CD4-positive, CD25-positive, alpha-beta regulatory T cell (primary cell): ENCODE data around the gene MCMBP. TPM values are rescaled to one million over a fixed set of nuclear protein-coding genes. Genes with fewer than 3 reads are reported as not detected.
A peak's percentile ranks its signal among the peaks of the same experiment; 100 is the strongest.
"Not testable (repeated sequence)": the region's sequence is repeated elsewhere in the genome, so short reads cannot be mapped to it uniquely, and the experiment has no call there.

Source experiments
- ATAC-seq, 2 donors: fragments of 150-1000 bp; cut with Tn5 transposase; one replicate each; pipeline ENCODE4 v1.10.0; 2021; ENCODE audit warnings: low read depth in 2 of 2, moderate number of reproducible peaks in 2 of 2, moderate library complexity in 1 of 2
- DNase-seq, 3 donors: peaks; one replicate each; pipeline versions ENCODE4 v3.0.0 to v3.0.0-alpha.2; 2012 to 2022; ENCODE audit warnings: mixed read lengths in 1 of 3
- H3K27ac ChIP-seq: one replicate; pipeline ENCODE4 v1.7.0; 2013; ENCODE audit warnings: mild to moderate bottlenecking, low read length; ENCODE audit not compliant: insufficient read depth, poor library complexity, severe bottlenecking
- H3K27me3 ChIP-seq: one replicate; pipeline ENCODE4 v1.7.0; 2013; ENCODE audit warnings: low read length; ENCODE audit not compliant: control insufficient read depth, insufficient read depth
- H3K36me3 ChIP-seq: one replicate; pipeline ENCODE4 v1.7.0; 2013; ENCODE audit warnings: mild to moderate bottlenecking, low read length, moderate library complexity; ENCODE audit not compliant: control insufficient read depth, insufficient read depth
- H3K4me1 ChIP-seq: 2 replicates; pipeline ENCODE4 v1.7.0; 2013; ENCODE audit warnings: mild to moderate bottlenecking, low read length; ENCODE audit not compliant: insufficient read depth, control insufficient read depth, poor library complexity, severe bottlenecking
- H3K4me3 ChIP-seq: one replicate; pipeline ENCODE4 v1.7.0; 2013; ENCODE audit warnings: low read depth, mild to moderate bottlenecking, low read length, moderate library complexity
- H3K9me3 ChIP-seq, 2 experiments: 1 replicate in 1 of 2; 2 replicates in 1 of 2; pipeline ENCODE4 v1.7.0; 2013; ENCODE audit warnings: low read length in 2 of 2, mild to moderate bottlenecking in 1 of 2, moderate library complexity in 1 of 2; ENCODE audit not compliant: control insufficient read depth in 2 of 2
- H3K27ac Mint-ChIP-seq, 3 donors: one replicate each; pipeline ENCODE4 v1.8.0; 2020 to 2022; ENCODE audit warnings: mild to moderate bottlenecking in 3 of 3, mixed read lengths in 3 of 3, moderate library complexity in 2 of 3
- H3K27me3 Mint-ChIP-seq: one replicate; pipeline ENCODE4 v1.8.0; 2022; ENCODE audit warnings: mild to moderate bottlenecking, mixed read lengths
- H3K36me3 Mint-ChIP-seq: one replicate; pipeline ENCODE4 v1.8.0; 2020; ENCODE audit warnings: mixed read lengths
- H3K4me1 Mint-ChIP-seq, 4 donors: one replicate each; pipeline ENCODE4 v1.8.0; 2020 to 2022; ENCODE audit warnings: mixed read lengths in 4 of 4, mild to moderate bottlenecking in 1 of 4
- H3K4me3 Mint-ChIP-seq, 4 donors: one replicate each; pipeline ENCODE4 v1.8.0; 2020 to 2022; ENCODE audit warnings: mild to moderate bottlenecking in 4 of 4, mixed read lengths in 4 of 4, moderate library complexity in 3 of 4
- H3K9me3 Mint-ChIP-seq, 7 donors: one replicate each; pipeline ENCODE4 v1.8.0; 2020 to 2022; ENCODE audit warnings: mixed read lengths in 7 of 7, mild to moderate bottlenecking in 3 of 7, moderate library complexity in 2 of 7
- polyA plus RNA-seq, 4 donors: library from polyadenylated mRNA; unstranded; fragments of 300-500 nt; fragmentation: Illumina TruSeq; gene quantifications; one replicate each; pipeline ENCODE4 v1.2.3, GENCODE V29; 2021
- total RNA-seq: library from RNA; stranded (reverse); gene quantifications from one replicate; pipeline ENCODE4 v1.2.3, GENCODE V29; 2022

Gene MCMBP
- total and polyA plus RNA-seq, 5 donors from 2014 or later = 36.1 to 69.6 (median 64.2) TPM

- H3K27me3 ChIP-seq, H3K9me3 ChIP-seq, H3K4me1 ChIP-seq, H3K27me3 Mint-ChIP-seq, ATAC-seq, DNase-seq, H3K4me3 ChIP-seq, H3K27ac ChIP-seq, H3K9me3 Mint-ChIP-seq, H3K27ac Mint-ChIP-seq, H3K4me3 Mint-ChIP-seq: not testable (repeated sequence)
- H3K36me3 ChIP-seq = peaks cover 25% of the 10 kb centered on the region
- Mint-ChIP-seq H3K4me1 (peaks cover 0 to 23% (median 5%) of the 10 kb centered on the region in 4 donors), H3K36me3 (peaks cover 29% of the 10 kb centered on the region)
Measured at GRCh38 chr10:119795101-119795500, 77.5 kb downstream of the MCMBP start.

GRCh38 chr10:119786117-119786769 is 86.4 kb downstream of the MCMBP start:
- Histone ChIP-seq H3K27ac (no peak overlapping the region), H3K4me1 (peaks cover 9% of the 10 kb centered on the region), H3K4me3 (no peak overlapping the region), H3K9me3 (no peaks in the 10 kb centered on the region), H3K36me3 (peaks cover 3% of the 10 kb centered on the region), H3K27me3 (no peaks in the 10 kb centered on the region)
- Mint-ChIP-seq H3K27me3 (no peaks in the 10 kb centered on the region), H3K27ac (no peak overlapping the region), H3K4me3 (no peak overlapping the region), H3K4me1 (peaks cover 28 to 51% (median 38%) of the 10 kb centered on the region in 4 donors), H3K9me3 (no peaks in the 10 kb centered on the region), H3K36me3 (peaks cover 18% of the 10 kb centered on the region)
- no peak for ATAC-seq
- no peak for DNase-seq

- Mint-ChIP-seq H3K36me3 (peaks cover 21% of the 10 kb centered on the region), H3K9me3 (no peaks in the 10 kb centered on the region), H3K27ac (peak overlapping the region in 2 of 3 donors; percentile 16 to 44), H3K27me3 (no peaks in the 10 kb centered on the region), H3K4me3 (peak overlapping the region in 3 of 4 donors; percentile 5 to 65 (median 11)), H3K4me1 (peaks cover 17 to 47% (median 37%) of the 10 kb centered on the region in 4 donors)
- no peaks in the 10 kb centered on the region for H3K27me3 ChIP-seq
- H3K27ac ChIP-seq = no peak overlapping the region
- H3K9me3 ChIP-seq = no peaks in the 10 kb centered on the region
- H3K4me3 ChIP-seq = peak overlapping the region; percentile 41
- peaks cover 7% of the 10 kb centered on the region for H3K36me3 ChIP-seq
- H3K4me1 ChIP-seq = peaks cover 9% of the 10 kb centered on the region
- DNase-seq (peak in 2 of 3 donors; percentile 25 to 53), ATAC-seq (peak; percentile 56 to 59)
Measured at GRCh38 chr10:119784340-119785067, 88.1 kb downstream of the MCMBP start.

- Mint-ChIP-seq H3K27ac (peak overlapping the region in 1 of 3 donors; percentile 28), H3K4me3 (peak overlapping the region in 1 of 4 donors; percentile 30), H3K27me3 (no peaks in the 10 kb centered on the region), H3K9me3 (no peaks in the 10 kb centered on the region), H3K4me1 (peaks cover 17 to 49% (median 39%) of the 10 kb centered on the region in 4 donors), H3K36me3 (peaks cover 25% of the 10 kb centered on the region)
- peaks cover 9% of the 10 kb centered on the region for H3K4me1 ChIP-seq
- peak overlapping the region; percentile 2 for H3K4me3 ChIP-seq
- H3K27ac ChIP-seq = no peak overlapping the region
- no peaks in the 10 kb centered on the region for H3K27me3 ChIP-seq
- DNase-seq (no peak), ATAC-seq (no peak)
- no peaks in the 10 kb centered on the region for H3K9me3 ChIP-seq
- peaks cover 7% of the 10 kb centered on the region for H3K36me3 ChIP-seq
Measured at GRCh38 chr10:119783665-119784027, 89.0 kb downstream of the MCMBP start.

- no peaks in the 10 kb centered on the region for H3K27me3 ChIP-seq
- no peaks in the 10 kb centered on the region for H3K9me3 ChIP-seq
- DNase-seq (no peak), ATAC-seq (no peak)
- H3K36me3 ChIP-seq = peaks cover 7% of the 10 kb centered on the region
- Mint-ChIP-seq H3K9me3 (no peaks in the 10 kb centered on the region), H3K36me3 (peaks cover 26% of the 10 kb centered on the region), H3K27me3 (no peaks in the 10 kb centered on the region), H3K27ac (peak overlapping the region in 2 of 3 donors; percentile 28 to 40), H3K4me1 (peaks cover 17 to 49% (median 39%) of the 10 kb centered on the region in 4 donors), H3K4me3 (peak overlapping the region in 1 of 4 donors; percentile 31)
- no peak overlapping the region for H3K4me3 ChIP-seq
- H3K4me1 ChIP-seq = peaks cover 9% of the 10 kb centered on the region
- no peak overlapping the region for H3K27ac ChIP-seq
Measured at GRCh38 chr10:119782981-119783664, 89.5 kb downstream of the MCMBP start.

- peak overlapping the region in 1 of 3 donors; percentile 17 for H3K27ac Mint-ChIP-seq
- Histone ChIP-seq H3K9me3 (no peaks in the 10 kb centered on the region), H3K4me1 (peaks cover 9% of the 10 kb centered on the region), H3K27ac (no peak overlapping the region), H3K36me3 (peaks cover 7% of the 10 kb centered on the region), H3K27me3 (no peaks in the 10 kb centered on the region), H3K4me3 (no peak overlapping the region)
- H3K27me3 Mint-ChIP-seq = no peaks in the 10 kb centered on the region
- ATAC-seq (no peak), DNase-seq (no peak)
- no peaks in the 10 kb centered on the region for H3K9me3 Mint-ChIP-seq
- peaks cover 13 to 35% (median 26%) of the 10 kb centered on the region in 4 donors for H3K4me1 Mint-ChIP-seq
- no peak overlapping the region for H3K4me3 Mint-ChIP-seq
- H3K36me3 Mint-ChIP-seq = peaks cover 20% of the 10 kb centered on the region
Measured at GRCh38 chr10:119781498-119781897, 91.1 kb downstream of the MCMBP start.

- Mint-ChIP-seq H3K4me1 (peaks cover 13 to 33% (median 24%) of the 10 kb centered on the region in 4 donors), H3K36me3 (peaks cover 20% of the 10 kb centered on the region), H3K4me3 (no peak overlapping the region), H3K27ac (peak overlapping the region in 1 of 3 donors; percentile 17), H3K9me3 (no peaks in the 10 kb centered on the region), H3K27me3 (no peaks in the 10 kb centered on the region)
- peaks cover 9% of the 10 kb centered on the region for H3K4me1 ChIP-seq
- no peak overlapping the region for H3K4me3 ChIP-seq
- no peaks in the 10 kb centered on the region for H3K9me3 ChIP-seq
- DNase-seq (no peak), ATAC-seq (no peak)
- peaks cover 5% of the 10 kb centered on the region for H3K36me3 ChIP-seq
- no peaks in the 10 kb centered on the region for H3K27me3 ChIP-seq
- H3K27ac ChIP-seq = no peak overlapping the region
Measured at GRCh38 chr10:119780879-119781480, 91.7 kb downstream of the MCMBP start.
